GM03348 (cell line): ENCODE results near the gene CACHD1.
A peak's percentile ranks its signal among the peaks of the same experiment; 100 is the strongest.

Source experiments
- DNase-seq: peaks from one replicate; pipeline ENCODE4 v3.0.0; 2012; ENCODE audit warnings: low spot score

The CACHD1 gene

DNA sequence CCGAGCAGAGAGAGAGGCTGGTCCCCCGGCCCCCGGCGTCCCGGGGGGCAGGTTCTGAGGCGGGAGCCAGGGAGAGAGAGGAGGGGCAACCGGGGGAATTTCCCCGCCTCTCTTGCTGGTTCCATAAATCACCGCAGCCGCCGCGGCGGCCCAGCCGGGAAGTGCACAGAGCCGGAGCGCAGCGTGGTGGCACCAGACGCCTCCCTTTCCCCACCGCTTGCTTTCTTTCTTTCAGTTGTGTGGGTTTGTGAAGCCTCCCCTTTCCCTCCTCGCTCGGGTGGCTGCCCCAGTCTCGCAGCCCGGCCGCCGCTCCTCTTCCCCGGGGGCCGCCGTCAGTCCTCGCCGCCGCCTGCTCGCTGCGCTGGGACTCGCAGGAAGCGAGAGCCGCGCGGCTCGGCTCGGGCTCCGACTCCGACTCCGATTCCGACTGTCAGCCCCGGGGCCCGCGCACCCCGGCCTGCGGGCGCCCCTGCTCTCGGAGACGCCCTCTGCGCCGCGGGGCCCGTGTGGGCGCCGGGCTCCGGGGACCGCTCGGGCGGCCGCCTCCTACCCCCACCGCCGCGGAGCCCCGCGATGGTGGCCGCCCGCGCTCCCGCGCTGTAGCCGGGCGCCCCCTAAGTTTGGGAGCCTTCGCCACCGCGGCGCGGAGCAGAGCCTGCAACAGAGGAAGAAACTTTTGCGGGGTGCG lies at the start of gene CACHD1:
Gene CACHD1, plus strand, starts transcription at position 153 of the 688 bp plus-strand sequence. CDS start 616 bp downstream, outside the sequence.
- DNase-seq, result peak; percentile 92

DNA sequence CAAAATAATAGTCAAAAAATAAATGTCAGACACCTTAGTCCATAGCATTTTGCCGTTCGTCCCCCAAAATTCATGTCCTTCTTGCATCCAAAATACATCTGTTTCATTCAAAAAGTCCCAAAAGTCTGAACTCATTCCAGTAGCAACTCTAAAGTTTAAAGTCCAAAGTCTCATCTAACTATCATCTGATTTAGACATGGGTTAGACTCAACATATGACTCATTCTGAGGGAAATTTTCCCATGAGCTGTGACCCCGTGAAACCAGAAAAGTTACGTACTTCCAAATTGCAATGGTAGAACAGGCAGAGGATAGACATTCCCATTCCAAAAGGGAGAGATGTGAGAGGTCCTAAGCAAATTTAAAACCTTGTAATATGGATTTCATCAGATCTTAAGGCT lies 48.6 kb upstream of the CACHD1 start:
- DNase-seq, result no peak

DNA sequence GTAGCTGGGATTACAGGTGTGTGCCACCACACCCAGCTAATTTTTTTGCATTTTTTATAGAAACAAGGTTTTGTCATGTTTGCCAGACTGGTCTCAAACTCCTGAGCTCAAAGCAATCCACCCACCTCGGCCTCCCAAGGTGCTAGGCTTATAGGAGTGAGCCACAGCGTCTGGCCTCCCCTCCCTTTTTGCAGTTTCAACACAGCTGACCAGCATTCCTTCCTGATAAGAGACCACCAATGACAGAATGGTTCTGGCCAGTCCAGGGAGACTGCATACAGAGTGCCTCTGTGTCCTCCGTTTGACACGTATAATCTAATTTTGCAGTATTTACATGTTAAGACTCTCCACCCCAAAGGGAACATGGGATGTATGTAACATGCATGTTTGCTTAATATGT lies 46.4 kb upstream of the CACHD1 start:
- no peak for DNase-seq

DNA sequence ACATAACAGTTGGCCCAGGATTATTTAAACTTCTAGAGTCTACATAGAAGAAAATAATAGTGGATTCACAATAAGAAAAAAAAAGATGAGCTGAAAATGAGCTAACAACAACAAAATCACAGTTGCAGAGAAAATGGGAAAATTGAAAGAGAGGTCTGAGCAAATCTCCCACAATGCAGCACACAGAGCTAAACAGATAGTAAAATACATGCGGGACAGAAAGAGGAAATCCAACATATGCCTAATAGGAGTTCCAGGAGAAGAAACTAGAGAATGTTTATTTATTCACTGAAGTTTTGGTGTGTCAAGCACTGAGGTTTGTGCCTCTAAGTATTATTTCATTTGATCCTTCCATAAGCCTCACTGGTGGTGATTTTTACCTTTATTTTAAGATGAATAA lies 45.5 kb upstream of the CACHD1 start:
- no peak for DNase-seq

DNA sequence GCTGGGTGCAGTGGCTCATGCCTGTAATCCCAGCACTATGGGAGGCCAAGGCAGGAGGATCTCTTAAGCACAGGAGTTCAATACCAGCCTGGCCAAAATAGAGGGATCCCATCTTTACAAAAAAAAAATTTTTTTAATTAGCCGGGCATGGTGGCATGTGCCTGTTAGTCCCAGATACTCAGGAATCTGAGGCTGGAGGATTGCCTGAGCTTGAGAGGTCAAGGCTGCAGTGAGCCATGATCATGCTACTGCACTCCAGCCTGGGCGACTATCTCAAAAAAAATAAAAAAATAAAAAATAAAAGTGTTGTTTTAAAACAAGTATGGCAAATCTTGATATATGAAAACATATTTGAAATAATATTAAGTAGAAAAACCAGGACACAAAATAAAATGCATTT lies 44.4 kb upstream of the CACHD1 start:
- DNase-seq, result no peak

DNA sequence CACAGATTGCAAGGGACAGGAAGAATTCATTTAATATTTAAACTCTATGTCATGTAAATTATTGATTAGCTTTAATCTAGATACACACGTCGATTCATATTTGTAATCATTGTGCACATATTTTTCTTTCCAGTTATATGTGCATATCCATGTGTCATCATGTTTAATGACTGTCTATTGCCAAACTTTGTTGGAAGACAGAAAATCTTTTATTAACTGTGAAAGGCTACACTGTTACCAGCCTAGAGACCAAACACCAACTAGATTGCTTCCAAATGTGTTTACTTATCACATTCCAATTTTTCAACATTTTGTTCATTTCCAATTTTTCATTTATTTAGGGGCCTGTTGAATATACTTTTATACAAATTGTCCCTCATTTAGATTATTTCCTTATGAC lies 43.2 kb upstream of the CACHD1 start:
- no peak for DNase-seq

DNA sequence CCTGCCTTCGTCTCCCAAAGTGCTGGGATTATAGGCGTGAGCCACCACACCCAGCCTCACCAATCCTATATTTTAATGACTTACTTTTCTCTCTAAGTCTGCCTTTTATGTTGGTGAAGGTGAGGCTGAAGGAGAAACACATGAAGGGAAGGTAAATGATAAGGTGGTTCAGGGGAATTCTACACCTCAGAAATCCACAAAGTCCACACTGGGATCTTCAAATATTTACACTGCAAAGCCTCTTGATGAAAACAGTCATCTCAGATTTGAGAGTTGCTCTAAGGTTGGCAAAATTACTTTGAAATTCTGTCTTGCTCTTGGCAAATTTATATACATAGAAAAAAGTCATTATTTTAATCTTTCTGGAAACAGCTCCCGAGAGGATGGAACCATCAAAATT lies 42.0 kb upstream of the CACHD1 start:
- DNase-seq, result no peak

DNA sequence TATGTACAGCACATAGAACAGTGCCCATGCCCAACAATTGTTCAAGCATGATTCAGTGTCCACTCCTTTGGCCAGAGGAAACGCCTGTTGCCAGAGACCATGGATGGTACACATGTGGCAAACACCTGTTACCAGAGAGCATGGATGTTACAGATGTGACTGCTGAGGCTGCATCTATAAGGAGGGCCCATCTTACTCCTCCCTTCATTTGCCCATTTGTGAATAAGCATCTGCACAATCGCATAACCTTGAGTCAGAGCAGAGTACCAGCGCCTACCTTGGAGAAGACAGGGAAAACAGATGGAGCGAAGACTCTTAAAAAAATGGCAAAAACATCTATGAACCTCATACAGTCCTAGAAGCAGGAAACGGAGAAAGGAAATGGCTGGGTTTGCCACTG lies 36.6 kb upstream of the CACHD1 start:
- DNase-seq, result no peak

DNA sequence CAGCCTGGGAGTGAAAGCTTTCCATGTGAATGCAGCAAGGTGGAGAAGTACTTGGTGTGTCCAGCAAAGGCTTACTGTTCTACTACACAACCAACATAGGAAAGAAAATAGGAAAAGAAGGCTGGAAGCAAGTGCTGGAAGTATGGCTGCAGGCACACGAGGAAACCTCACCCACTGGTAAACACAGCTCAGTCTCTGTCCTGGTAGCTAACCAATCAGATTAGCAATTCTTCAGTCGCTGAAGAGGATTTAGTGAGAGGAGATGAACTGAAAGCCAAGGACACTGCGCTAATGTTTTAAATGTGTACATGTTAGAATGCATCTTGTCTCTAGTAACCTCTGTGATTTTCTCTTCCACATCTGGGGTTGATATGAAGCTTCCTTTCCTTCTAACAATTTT lies 36.2 kb upstream of the CACHD1 start:
- DNase-seq, result no peak

DNA sequence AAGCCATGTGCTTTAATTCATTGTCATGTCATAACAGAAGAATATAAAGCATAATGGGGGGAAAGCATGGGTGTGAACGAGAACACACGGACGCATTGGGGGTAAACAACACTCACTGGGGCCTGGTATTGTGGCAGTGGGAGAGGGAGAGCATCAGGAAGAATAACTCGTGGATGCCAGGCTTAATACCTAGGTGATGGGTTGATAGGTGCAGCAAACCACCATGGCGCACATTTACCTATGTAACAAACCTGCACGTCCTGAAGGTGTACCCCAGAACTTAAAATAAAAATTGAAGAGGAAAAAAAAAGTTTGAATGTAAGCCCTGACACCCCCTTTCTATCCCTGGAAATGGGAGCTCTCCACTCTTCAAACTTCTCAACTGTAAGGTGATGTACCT lies 34.9 kb upstream of the CACHD1 start:
- no peak for DNase-seq

DNA sequence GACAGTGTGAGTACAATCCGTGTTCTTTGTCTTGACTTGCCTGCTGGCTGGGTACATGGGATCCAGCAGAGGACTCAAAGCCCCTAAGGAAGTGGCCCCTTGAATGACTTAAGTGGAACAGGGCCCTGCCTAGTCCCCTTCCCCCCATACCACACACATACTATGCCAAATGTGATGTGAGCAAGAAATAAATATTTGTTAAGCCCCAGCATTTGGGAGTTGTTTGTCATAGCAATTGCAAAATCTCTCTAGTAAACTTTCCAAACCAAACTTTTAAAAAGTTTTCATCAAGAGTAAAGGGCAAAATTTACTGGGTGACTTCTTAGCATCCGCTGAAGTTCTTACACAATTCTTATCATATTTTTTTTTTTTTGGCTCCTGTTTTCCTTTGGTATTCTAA lies 32.5 kb upstream of the CACHD1 start:
- DNase-seq, result peak; percentile 6

DNA sequence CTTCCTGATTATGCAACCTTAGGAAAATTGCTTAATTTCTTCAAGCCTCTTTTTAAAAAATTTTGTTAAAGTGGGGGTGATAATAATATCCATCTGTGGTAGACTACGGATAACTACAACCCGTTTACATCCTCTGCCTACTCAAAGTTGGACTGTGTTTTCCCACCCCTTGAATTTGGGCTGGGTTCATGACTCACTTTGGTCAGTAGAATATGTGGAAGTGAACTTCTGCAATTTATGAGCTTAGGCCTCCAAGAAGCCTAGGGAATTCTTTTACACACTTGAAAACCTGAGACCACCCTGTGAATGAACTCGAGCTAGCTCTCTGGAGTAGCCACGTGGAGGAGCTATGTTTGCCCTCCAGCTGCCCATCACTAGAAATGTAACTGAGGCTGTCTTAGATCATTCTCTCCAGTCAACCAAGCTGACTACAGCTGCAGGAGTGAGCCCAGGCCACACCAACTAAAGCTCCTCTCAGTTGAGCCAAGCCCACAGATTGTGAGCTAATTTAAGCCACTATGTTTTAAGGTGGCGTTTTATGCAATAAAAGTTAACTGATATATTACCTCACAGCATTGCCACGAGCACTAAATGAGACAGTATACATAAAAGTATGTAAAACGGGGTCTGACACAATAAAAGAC lies 29.6 kb upstream of the CACHD1 start:
- peak; percentile 10 for DNase-seq

DNA sequence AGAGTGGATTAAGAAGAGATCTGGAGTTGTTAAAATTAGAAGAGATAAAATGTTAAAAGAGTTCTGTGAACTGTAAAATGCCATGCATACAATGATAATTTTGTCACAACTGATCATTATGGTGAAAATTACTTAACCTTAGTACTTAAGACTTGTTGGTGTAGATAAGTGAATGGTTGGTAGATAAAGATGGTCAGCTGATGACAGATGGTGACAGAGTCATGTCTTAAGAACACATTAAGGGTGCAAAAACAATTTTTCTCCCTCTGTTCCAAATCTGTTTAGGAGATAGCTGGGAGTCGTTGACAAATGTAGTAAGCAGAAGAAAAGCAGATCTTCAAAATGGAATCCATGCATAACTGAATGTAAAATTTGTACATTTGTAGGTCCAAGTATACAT lies 18.5 kb upstream of the CACHD1 start:
- no peak for DNase-seq

DNA sequence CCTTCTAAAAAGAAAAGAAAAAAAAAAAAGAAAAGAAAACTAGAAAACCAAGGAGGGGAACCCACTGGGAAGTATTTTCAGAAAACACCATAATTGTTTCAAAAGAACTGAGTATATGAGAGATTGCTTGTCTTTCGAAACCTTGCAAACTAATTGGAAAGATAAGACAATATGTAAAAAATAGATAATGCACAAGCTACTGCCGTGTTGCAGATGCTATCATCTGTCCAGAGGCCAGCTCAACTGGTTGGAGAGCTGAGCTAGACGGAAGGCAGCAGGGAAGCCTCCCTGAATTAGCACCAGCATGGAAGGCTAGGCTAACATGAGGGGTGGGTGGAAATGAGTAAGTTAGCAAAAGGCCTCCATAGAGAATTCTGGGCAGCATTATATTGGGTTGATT lies 16.2 kb upstream of the CACHD1 start:
- DNase-seq, result no peak

DNA sequence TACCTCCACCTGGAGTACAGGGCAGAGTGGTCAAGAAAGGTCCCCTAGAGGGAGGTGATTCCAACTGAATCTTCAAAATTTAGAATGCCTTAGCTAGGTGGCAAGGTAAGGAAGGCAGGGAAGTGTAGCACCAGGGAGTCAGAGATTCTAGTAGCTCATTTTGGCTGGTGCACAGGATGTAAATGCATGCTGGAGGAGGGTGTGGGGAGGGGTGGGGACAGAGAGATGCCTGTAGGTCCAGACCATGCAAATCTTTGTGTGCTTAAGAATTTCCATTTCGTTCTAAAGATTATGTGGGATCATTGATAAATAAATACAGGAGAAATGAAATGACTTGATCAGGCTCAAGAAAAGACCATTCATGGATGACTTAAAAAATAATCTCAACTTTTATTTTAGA lies 11.0 kb upstream of the CACHD1 start:
- DNase-seq, result no peak

DNA sequence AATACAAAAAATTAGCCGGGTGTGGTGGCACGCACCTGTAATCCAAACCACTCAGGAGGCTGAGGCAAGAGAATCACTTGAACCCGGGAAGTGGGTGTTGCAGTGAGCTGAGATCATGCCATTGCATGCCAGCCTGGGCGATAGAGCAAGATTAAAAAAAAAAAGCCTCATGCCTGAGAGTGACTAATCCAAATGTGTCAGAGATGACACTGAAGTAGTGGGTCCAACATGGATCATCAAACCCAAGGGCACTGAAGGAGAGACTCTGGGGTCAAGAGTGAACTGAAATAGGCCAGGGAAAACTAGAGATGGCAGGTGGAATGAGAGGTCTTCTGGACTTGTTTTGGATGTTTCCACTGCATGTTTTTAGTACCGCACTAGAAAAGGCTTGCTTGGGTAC lies 10.2 kb upstream of the CACHD1 start:
- no peak for DNase-seq

DNA sequence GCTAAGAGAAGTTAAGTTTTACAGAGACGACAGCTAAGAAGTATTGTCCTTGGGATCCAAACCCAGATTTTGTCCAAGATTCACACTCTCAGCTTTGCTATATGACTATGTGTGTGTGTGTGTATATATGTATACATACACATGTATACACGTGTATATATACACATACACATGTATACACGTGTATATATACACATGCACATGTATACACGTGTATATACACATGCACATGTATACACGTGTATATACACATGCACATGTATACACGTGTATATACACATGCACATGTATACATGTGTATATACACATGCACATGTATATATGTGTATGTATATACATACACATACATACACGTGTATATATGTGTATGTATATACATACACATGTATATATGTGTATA lies 3.9 kb upstream of the CACHD1 start:
- no peak for DNase-seq

DNA sequence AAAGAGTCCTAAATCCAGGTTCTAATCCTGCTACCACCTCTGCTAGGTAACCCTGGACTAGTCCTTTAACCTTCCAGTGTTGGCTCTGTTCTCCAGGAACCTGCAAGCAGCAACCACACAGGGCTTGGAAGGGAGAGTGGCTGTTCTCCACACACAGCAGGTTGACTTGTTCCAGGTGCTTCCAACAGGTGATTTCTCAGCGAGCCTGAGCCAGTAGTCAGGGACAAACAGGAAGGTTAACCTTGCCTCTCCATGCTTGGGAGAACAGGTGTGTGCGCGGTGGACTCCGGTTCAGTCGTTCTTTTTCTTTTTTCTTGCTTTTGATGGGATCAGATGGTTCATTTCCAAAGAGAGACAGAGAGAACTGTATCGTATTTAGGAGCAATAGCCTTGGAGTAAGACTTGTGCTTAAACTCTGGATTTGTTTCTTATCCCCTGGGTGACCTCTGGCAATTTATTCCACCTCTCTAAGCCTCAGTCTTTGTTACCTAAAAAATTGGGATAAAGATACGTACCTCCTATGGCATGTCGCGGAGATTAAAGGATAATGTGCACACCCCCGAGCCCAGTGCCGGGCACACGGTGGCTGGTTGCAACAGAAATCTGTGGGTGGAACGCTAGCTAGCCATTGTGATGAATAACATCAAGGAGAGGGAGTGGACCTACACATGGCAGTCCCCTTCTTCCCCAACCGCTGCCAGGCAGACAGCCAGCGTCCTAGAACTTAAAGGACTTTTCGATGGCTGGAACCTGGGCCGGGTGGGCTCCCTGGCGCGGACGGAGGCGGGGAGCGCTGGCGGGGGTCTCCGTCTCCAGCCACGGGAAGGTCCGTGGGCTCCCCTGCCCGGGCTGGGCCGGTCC lies 583 bp upstream of the CACHD1 start:
- DNase-seq, result peak; percentile 50

DNA sequence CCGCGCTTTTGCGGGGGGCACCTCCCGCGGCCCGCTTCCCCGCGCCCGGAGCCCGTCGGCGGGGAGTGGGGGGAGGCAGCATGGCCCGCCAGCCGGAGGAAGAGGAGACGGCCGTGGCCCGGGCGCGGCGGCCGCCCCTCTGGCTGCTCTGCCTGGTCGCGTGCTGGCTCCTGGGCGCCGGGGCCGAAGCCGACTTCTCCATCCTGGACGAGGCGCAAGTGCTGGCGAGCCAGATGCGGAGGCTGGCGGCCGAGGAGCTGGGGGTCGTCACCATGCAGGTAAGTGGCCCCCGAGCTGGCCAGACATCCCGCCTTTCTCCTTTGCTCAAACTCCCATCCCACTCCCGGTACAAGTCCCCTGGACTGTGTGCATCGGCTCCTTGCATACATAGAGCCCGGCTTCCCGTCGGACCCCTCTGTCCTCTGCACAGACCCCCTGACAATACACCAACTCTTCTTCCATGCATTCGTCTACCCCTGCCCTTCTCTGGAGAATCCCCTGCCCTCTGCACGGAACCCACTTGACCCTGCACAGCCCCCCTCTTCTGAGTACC lies 812 bp downstream of the CACHD1 start:
- DNase-seq, result peak; percentile 64

DNA sequence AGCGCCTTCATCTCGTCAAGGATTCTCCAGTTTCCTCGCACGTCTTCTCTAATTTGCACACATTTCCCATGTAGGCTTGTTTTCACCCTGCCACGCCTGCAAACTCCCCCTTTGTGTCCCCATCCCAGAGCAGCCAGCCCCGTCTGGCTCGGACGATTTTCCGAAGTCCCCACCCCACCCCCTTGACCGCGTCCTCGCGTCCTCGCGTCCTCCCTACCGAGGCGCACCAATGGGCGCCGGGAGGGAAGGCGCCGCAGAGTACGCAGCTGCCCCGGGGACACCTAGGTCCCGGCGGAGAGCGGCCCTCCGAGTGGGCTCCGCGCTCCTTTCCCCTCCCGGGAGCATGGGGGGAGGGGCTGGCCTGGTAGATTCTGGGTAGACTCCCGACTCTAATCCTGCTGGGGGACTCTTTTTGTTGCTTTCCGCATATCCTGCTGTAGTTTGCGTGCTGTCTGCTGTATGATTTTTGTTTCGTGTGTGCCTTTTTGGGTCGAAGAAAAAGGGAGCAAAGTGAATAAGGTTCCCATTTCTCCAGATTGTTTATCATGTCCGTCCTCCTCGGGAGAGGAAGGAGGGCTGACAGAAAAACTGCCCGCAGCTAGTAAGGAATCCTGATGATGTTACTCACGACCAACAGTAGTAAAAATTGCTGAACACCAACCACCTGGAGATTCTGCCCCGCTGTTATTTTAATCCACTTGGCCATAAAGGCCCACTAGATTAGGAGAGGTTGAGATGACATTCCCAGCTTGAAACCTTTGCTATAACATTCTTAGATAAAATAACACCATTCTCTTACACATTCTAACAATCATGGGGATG lies 1.5 kb downstream of the CACHD1 start:
- peak; percentile 70 for DNase-seq

DNA sequence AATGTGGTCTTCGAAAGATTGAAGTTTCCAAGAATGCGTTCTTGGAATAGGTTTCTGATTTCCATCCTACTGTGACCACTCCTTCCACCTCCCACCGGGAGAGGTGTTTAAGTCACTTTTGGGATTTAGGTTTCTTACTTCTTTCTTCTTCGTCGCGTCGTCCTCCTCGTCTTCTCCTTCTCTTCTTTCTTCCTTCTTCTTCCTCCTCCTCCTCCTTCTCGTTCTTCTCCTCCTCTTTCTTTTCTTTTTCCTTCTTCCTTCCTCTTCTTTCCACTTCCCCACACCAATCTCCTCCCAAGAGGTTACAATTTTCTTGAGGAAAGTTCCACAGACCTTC lies 2.1 kb downstream of the CACHD1 start:
- DNase-seq, result no peak

DNA sequence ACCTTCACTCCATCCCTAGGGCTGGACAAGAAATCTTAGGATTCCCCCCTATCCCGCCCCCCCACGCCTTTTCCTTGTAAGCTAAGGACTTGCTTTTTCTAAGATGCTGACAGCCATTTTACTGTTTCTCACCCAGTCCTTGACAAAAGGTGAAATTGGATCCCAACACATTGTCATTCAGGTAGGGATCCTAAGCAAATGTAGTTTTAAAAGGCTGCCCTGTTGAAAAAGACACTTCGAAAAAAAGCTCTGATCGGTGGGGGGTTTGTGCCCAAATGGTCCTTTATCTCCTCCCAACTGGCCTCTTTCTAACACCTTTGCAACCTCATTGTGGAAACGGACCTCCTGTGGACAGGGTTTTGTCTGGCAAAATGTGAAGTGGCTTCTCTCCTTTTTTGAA lies 2.9 kb downstream of the CACHD1 start:
- no peak for DNase-seq
